SH-SY5Y (cell line): ENCODE measurements around the gene HLCS.

Experiments
- GATA2 ChIP-seq: IDR thresholded peaks from 2 replicates; pipeline ENCODE4 v1.6.1; 2011; ENCODE audit warnings: mild to moderate bottlenecking, low read depth, low read length
- GATA3 ChIP-seq: IDR thresholded peaks from 2 replicates; pipeline ENCODE4 v1.6.1; 2011; ENCODE audit warnings: low read depth, mild to moderate bottlenecking, low read length, moderate library complexity

- TF ChIP-seq GATA2 (no peak), GATA3 (no peak)
Measured at GRCh38 chr21:36846631-36847030, 119.8 kb downstream of the HLCS start.
